ENCODE data around the gene TC2N. TPM values are rescaled to one million over a fixed set of nuclear protein-coding genes. Genes with fewer than 3 reads are reported as not detected.

Gene TC2N
- total and polyA plus RNA-seq, 2 experiments from 2014 or later = 0.05 to 0.77 TPM

DNA sequence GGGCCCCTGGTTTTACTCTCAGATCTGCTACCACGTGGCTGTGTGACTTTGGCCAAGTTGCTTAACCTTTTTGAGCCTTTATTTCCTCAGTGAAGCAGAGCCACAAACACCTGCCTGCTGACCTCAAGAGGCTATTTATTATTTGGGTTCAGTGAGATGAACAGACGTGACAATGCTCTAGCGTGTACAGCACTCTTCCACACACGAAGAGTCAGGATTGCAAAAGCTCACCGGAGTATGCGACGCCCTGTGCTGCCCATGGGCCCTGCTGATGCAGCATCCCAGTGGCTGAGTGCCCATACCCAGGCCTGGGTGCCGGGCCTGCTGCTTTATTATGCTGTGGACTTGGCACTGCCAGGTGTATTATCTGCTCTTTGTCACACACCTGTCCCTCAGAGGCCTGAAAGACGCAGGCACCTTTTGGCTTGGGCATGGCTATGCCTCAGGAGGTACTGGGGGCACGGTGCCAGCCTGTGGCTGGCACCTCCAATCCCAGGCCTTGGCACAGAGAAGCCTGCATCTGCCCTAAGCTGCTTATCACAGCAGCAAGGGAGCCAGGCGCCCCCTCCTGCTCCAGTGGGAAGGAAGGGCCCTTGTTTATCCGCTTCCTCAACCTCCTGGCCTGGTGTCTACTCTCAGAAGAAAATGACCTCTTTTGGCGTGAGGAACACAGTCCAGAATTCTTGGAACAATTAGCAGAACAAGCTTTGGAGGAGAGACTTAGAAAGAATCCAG, 22.3 kb upstream of the TC2N start:
- Histone ChIP-seq H3K9me3 (ENCODE audit: low read depth) (no peaks in the 10 kb centered on the region), H3K27ac (no peak overlapping the region), H3K4me1 (ENCODE audit: low read depth) (no peaks in the 10 kb centered on the region), H3K36me3 (no peaks in the 10 kb centered on the region), H3K27me3 (no peaks in the 10 kb centered on the region), H3K4me3 (no peak overlapping the region)
- DNase-seq (ENCODE audit: low read depth in 1 of 2, low spot score in 1 of 2) = no peak
- TF ChIP-seq, protein P1, sequence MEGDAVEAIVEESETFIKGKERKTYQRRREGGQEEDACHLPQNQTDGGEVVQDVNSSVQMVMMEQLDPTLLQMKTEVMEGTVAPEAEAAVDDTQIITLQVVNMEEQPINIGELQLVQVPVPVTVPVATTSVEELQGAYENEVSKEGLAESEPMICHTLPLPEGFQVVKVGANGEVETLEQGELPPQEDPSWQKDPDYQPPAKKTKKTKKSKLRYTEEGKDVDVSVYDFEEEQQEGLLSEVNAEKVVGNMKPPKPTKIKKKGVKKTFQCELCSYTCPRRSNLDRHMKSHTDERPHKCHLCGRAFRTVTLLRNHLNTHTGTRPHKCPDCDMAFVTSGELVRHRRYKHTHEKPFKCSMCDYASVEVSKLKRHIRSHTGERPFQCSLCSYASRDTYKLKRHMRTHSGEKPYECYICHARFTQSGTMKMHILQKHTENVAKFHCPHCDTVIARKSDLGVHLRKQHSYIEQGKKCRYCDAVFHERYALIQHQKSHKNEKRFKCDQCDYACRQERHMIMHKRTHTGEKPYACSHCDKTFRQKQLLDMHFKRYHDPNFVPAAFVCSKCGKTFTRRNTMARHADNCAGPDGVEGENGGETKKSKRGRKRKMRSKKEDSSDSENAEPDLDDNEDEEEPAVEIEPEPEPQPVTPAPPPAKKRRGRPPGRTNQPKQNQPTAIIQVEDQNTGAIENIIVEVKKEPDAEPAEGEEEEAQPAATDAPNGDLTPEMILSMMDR (IDR thresholded peaks at IDR 0.05; ENCODE audit: low read depth, low read length) = no peak

GRCh38 chr14:91888641-91889476, 21.5 kb upstream of the TC2N start:
- H3K4me1 ChIP-seq (ENCODE audit: low read depth) = no peaks in the 10 kb centered on the region
- no peaks in the 10 kb centered on the region for H3K36me3 ChIP-seq
- H3K9me3 ChIP-seq (ENCODE audit: low read depth) = no peaks in the 10 kb centered on the region
- DNase-seq (ENCODE audit: low read depth in 1 of 2, low spot score in 1 of 2) = no peak
- no peak overlapping the region for H3K27ac ChIP-seq
- no peak overlapping the region for H3K4me3 ChIP-seq
- TF ChIP-seq, protein P1 (IDR thresholded peaks at IDR 0.05; ENCODE audit: low read depth, low read length) = no peak
- H3K27me3 ChIP-seq = no peaks in the 10 kb centered on the region

DNA sequence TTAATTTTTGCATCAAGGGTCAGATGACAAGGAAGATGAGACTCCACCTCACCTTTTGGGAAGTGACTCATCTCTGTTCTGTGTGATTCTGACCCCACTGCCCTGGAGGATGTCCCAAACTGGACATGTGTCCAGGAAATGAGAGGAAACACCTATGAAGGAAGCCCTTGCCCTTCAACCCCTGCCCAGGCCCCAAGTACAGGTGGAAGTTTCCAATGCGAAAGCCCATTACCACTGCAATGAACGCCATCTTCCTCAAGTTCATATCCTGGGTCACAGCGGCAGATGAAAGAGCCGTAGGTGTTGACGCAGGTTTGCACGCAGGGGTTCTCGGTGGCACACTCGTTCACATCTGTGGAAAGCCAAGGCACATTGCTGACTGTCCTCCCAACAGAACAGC, 19.6 kb upstream of the TC2N start:
- no peaks in the 10 kb centered on the region for H3K27me3 ChIP-seq
- H3K4me3 ChIP-seq = no peak overlapping the region
- no peaks in the 10 kb centered on the region for H3K4me1 ChIP-seq (ENCODE audit: low read depth)
- H3K27ac ChIP-seq = no peak overlapping the region
- TF ChIP-seq, protein P1 (IDR thresholded peaks at IDR 0.05; ENCODE audit: low read depth, low read length) = no peak
- no peak for DNase-seq (ENCODE audit: low read depth in 1 of 2, low spot score in 1 of 2)
- H3K36me3 ChIP-seq = no peaks in the 10 kb centered on the region
- H3K9me3 ChIP-seq (ENCODE audit: low read depth) = no peaks in the 10 kb centered on the region

DNA sequence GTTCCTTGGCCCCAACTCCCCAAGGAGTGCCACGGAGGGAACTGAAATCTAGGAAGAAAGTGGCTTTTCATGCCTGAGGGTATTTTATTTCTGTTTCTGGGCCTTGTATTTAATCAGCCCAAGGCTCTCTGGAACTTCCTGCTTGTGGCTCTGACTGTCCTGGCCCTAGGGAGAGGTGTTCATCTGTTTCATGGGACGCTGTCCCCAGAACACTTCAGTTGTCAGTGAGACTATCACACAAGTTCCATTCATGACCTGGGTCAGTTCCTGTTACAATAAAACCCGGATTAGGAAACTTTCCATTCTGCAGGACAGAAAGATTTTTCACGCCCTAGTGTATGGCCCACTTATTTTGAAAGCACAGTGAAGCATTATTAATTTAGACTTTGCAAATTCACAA, 18.5 kb upstream of the TC2N start:
- H3K9me3 ChIP-seq (ENCODE audit: low read depth) = no peaks in the 10 kb centered on the region
- H3K36me3 ChIP-seq = no peaks in the 10 kb centered on the region
- no peaks in the 10 kb centered on the region for H3K27me3 ChIP-seq
- H3K4me3 ChIP-seq = no peak overlapping the region
- no peaks in the 10 kb centered on the region for H3K4me1 ChIP-seq (ENCODE audit: low read depth)
- H3K27ac ChIP-seq = no peak overlapping the region
- DNase-seq (ENCODE audit: low read depth in 1 of 2, low spot score in 1 of 2) = no peak
- TF ChIP-seq, protein P1 (IDR thresholded peaks at IDR 0.05; ENCODE audit: low read depth, low read length) = no peak

- no peaks in the 10 kb centered on the region for H3K36me3 ChIP-seq
- TF ChIP-seq, protein P1 (IDR thresholded peaks at IDR 0.05; ENCODE audit: low read depth, low read length) = no peak
- no peaks in the 10 kb centered on the region for H3K4me1 ChIP-seq (ENCODE audit: low read depth)
- DNase-seq (ENCODE audit: low read depth in 1 of 2, low spot score in 1 of 2) = no peak
- H3K4me3 ChIP-seq = no peak overlapping the region
- H3K27me3 ChIP-seq = no peaks in the 10 kb centered on the region
- no peaks in the 10 kb centered on the region for H3K9me3 ChIP-seq (ENCODE audit: low read depth)
- no peak overlapping the region for H3K27ac ChIP-seq
Observed at GRCh38 chr14:91885113-91885712, 17.9 kb upstream of the TC2N start.
